Peyer's patch (tissue), 4 donors: Measurements from ENCODE around the gene PZP.

Source experiments
- POLR2A ChIP-seq, 2 donors: fragments of 450-650 bp; IDR thresholded peaks; one replicate each; pipeline ENCODE4 v1.5.1; 2017; ENCODE audit warnings: antibody characterized with exemption in 2 of 2, mild to moderate bottlenecking in 2 of 2, moderate library complexity in 2 of 2
- TF ChIP-seq, protein P1 (sequence below), 6 experiments: fragments of 450-650 bp in 4 of 6; fragments of 200-600 bp in 2 of 6; sonication (generic) in 1 of 6; IDR thresholded peaks; one replicate each; pipeline ENCODE4 v1.5.1; 2017 to 2019; ENCODE audit warnings: antibody characterized with exemption in 6 of 6, mild to moderate bottlenecking in 3 of 6, moderate library complexity in 1 of 6

DNA sequence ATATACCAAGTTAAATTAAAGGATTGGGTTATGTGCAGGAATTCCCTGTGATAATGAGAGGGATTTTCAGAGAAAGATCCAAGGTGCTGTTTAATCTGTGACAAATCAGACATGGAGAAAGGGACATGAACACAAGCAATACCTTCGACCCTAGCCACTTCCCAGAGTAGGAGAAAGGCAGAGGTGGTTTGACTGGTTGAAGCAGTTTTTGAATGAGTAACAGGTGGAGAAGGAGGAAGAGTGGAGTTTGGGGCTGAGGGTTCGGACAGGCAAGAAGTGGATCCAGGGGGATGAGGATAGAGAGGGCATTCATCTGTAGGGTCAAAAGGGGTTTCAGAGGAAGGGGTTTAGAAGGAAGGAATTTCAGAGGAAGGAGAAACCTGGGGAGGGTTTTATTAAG is 65.1 kb downstream of the PZP start:
- no peak for TF ChIP-seq POLR2A (IDR thresholded peaks at IDR 0.05)
- TF ChIP-seq, protein P1, sequence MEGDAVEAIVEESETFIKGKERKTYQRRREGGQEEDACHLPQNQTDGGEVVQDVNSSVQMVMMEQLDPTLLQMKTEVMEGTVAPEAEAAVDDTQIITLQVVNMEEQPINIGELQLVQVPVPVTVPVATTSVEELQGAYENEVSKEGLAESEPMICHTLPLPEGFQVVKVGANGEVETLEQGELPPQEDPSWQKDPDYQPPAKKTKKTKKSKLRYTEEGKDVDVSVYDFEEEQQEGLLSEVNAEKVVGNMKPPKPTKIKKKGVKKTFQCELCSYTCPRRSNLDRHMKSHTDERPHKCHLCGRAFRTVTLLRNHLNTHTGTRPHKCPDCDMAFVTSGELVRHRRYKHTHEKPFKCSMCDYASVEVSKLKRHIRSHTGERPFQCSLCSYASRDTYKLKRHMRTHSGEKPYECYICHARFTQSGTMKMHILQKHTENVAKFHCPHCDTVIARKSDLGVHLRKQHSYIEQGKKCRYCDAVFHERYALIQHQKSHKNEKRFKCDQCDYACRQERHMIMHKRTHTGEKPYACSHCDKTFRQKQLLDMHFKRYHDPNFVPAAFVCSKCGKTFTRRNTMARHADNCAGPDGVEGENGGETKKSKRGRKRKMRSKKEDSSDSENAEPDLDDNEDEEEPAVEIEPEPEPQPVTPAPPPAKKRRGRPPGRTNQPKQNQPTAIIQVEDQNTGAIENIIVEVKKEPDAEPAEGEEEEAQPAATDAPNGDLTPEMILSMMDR (IDR thresholded peaks at IDR 0.05), result no peak
